GM10266 (cell line): ENCODE measurements around the gene TSR1.

Source experiments
- DNase-seq: peaks from one replicate; pipeline ENCODE4 v3.0.0; 2012; ENCODE audit errors: extremely low spot score
- TF ChIP-seq, protein P1 (sequence below): IDR thresholded peaks from 2 replicates; pipeline ENCODE4 v1.5.1; 2012; ENCODE audit warnings: mild to moderate bottlenecking, low read depth; ENCODE audit not compliant: control insufficient read depth, insufficient read depth; ENCODE audit errors: missing control alignments

TSR1 gene

DNA sequence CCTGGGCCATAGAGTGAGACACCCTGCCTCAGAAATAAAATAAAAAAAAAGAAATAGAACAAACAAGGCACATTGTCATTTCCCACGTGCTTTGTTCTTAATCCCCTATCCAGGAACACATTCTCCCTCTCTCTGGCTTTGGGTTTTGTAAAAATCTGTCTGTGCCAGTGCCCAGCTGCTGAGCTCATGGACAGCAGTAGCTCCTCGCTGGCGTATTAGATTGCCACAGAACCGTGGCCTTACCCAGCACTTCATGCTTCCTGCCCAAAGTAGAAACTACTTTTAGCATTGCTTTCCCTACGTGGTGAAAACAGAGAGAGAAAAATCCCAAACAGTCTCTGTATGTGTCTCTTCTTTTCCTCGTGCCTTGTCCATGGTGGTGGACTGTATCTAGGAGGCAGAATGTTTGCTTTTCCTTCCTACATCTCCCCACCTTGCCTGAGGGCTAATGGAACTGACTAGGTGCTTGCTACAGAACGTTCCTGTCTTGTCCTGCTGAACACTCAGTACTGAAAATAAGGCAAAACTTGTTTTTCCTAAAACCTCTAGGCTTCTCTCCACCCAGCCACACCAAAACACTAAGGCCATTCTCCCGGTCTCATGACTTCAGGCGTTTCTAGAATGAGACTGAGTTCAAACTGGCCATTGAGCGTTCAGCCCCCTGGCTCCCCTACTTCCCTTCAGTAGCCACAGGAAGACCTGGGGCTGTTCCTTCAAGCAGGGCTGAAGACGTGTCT lies 38.5 kb upstream of the TSR1 start:
- TF ChIP-seq, protein P1, sequence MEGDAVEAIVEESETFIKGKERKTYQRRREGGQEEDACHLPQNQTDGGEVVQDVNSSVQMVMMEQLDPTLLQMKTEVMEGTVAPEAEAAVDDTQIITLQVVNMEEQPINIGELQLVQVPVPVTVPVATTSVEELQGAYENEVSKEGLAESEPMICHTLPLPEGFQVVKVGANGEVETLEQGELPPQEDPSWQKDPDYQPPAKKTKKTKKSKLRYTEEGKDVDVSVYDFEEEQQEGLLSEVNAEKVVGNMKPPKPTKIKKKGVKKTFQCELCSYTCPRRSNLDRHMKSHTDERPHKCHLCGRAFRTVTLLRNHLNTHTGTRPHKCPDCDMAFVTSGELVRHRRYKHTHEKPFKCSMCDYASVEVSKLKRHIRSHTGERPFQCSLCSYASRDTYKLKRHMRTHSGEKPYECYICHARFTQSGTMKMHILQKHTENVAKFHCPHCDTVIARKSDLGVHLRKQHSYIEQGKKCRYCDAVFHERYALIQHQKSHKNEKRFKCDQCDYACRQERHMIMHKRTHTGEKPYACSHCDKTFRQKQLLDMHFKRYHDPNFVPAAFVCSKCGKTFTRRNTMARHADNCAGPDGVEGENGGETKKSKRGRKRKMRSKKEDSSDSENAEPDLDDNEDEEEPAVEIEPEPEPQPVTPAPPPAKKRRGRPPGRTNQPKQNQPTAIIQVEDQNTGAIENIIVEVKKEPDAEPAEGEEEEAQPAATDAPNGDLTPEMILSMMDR: no peak
- no peak for DNase-seq

DNA sequence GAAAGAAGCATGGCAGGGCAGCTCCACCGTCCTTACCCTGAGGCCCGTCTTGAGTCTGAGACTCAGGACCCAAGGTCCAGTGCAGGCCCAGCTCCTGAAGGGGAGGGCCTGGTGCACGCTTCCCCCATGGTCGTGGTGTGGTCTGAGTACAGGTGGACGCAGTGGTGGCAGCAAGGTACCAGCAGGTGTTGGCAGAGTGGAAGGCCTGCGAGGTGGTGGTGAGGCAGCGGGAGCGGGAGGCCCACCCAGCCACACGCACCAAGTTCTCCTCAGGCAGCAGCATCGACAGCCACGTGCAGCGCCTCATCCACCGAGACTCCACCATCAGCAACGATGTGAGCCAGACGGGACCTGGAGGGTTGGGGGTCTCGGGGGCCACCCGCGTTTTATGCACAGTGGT lies 36.9 kb upstream of the TSR1 start:
- no peak for DNase-seq
- TF ChIP-seq, protein P1: no peak

DNA sequence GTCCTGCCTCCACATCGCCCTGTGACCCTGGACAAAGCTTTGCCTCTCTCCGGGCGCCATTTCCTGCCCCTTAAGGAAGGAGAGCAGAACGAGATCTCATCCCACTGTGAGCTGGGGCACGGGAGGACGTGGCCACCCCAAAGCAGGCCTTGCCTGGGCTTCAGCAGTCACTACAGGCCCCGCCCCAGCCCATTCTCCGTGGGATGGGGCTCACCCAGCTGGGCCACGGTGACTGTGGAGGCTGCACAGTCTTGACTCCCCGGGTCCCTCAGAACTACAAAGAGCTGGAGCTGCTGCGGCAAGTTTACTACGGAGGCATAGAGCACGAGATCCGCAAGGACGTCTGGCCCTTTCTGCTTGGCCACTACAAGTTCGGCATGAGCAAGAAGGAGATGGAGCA lies 36.4 kb upstream of the TSR1 start:
- TF ChIP-seq, protein P1: no peak
- DNase-seq: no peak

DNA sequence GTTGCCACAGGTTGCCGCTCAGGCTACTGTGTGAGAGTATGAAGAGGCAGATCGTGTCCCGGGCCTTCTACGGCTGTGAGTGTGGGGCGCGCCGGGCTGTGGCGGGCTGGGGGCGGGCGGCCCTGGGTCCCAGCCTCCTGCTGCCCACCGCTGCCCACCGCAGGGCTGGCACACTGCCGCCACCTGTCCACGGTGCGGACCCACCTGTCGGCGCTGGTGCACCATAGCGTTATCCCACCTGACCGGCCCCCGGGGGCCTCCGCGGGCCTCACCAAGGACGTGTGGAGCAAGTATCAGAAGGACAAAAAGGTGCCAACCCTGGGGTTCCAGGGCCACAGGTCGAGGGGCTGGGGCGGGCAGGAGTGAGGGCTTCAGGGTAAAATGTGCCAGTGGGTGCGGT lies 35.9 kb upstream of the TSR1 start:
- no peak for DNase-seq
- TF ChIP-seq, protein P1: no peak

DNA sequence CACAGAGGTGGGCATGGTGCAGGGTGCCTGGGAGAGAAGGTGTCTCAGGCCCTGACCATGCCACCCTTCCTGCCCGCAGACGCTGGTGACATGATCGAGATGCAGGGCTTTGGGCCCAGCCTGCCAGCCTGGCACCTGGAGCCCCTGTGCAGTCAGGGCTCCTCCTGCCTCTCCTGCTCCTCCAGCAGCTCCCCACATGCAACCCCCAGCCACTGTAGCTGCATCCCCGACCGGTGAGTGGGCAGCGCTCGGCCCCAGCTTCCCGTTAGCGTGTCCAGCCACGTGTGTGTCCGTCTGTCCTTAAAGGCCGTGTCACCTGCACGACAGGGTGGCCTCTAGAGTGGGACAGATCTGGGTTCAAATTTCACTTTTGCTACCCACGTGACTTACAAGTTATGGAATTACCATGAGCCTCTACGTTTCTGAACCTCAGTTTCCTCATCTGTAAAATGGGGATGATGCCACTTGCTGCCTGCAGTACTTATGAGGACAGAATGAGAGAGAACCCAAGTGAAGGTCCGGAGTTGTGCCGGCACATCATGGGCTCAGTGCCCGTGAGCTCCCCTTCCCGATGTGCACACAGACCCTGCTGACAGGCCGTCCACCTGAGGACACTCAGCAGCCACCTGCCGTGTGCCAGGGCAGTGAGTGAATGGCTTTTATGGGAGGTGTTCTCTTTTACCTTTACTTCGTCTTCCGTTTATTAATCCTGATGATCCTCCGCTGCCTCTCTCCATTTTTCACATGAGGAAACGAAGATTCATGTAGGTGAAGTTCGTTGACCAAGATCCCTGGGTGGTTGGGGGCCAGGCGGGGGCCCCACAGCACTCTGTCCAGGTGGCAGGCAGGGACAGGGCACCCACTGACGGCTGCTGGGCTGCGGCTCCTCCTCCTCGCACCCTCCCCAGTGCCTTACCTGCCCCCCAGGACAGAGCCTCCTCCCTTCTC lies 35.2 kb upstream of the TSR1 start:
- TF ChIP-seq, protein P1: no peak
- DNase-seq: no peak

DNA sequence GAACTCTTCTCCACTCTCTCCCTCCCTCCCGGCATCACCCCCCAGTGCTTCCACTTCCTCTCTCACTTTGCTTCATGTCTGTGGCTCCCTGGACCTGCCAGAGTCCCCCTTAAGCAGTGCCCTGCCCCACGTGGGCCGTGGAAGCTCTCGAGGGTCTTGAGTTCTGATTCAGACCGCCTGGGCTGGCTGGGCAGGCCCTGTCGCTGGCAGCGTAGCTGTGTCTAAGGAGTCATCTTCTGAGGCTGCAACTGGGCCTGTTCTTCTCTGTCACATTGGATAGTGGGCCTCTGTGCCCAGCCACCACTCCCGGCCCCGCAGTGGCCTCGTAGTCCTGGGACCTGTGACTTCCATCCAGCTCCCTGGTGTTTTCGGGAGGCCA lies 33.9 kb upstream of the TSR1 start:
- TF ChIP-seq, protein P1: no peak
- no peak for DNase-seq

DNA sequence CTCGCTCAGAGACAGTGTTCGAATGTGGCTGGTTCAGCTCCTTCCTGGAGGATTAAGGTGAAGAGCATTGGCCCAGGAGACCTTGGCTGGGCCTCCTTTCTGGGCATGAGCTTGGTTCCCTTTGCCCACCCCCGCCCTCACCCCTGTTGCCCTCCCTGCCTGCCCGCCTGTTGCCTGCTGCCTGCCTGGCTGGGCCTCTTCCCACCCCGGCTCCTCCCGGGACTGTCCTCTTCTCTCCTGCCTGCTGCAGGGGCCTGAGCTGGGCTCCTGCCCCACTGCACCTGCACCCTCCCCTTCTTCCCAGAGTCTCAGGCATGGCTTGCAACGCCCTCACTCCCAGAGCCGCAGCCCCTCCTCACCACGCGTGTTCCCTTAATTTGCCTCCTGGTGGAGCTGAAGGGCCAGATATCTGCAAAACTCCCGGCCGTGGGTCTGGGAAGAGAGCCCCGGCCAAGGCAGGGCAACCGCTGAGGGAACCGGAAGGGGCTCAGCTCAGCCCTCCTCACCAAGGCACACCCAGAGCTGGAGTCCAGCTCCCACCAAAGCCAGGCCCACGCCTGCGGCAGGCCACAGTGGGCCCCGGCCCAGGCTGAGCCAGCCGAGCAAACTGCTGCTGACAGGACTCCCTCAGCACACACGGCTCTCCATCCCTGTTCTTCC lies 33.4 kb upstream of the TSR1 start:
- no peak for DNase-seq
- TF ChIP-seq, protein P1: no peak
